Measurements from ENCODE around the gene TMEM95.
"Not testable (repeated sequence)": the region's sequence is repeated elsewhere in the genome, so short reads cannot be mapped to it uniquely, and the experiment has no call there.

The TMEM95 gene

GRCh38 chr17:7329374-7329996 lies 25.5 kb upstream of the TMEM95 start:
- DNase-seq (ENCODE audit: extremely low read depth, low read depth) = peak; percentile 98
- TF ChIP-seq CTCF (IDR thresholded peaks at IDR 0.05; ENCODE audit: low read depth, low read length, missing control alignments) = peak; percentile 7
- H3K4me3 ChIP-seq (replicated peaks; ENCODE audit: low read depth, low read length) = peak overlapping the region; percentile 89

GRCh38 chr17:7329997-7330637 lies 24.8 kb upstream of the TMEM95 start:
- TF ChIP-seq CTCF (IDR thresholded peaks at IDR 0.05; ENCODE audit: low read depth, low read length, missing control alignments) = no peak
- peak overlapping the region; percentile 89 for H3K4me3 ChIP-seq (replicated peaks; ENCODE audit: low read depth, low read length)
- DNase-seq (ENCODE audit: extremely low read depth, low read depth) = no peak

GRCh38 chr17:7330638-7331015 lies 24.3 kb upstream of the TMEM95 start:
- no peak for DNase-seq (ENCODE audit: extremely low read depth, low read depth)
- no peak for TF ChIP-seq CTCF (IDR thresholded peaks at IDR 0.05; ENCODE audit: low read depth, low read length, missing control alignments)
- peak overlapping the region; percentile 89 for H3K4me3 ChIP-seq (replicated peaks; ENCODE audit: low read depth, low read length)

GRCh38 chr17:7332111-7332510 lies 22.8 kb upstream of the TMEM95 start:
- no peak overlapping the region for H3K4me3 ChIP-seq (replicated peaks; ENCODE audit: low read depth, low read length)
- no peak for TF ChIP-seq CTCF (IDR thresholded peaks at IDR 0.05; ENCODE audit: low read depth, low read length, missing control alignments)
- no peak for DNase-seq (ENCODE audit: extremely low read depth, low read depth)

- not testable (repeated sequence) for H3K4me3 ChIP-seq (replicated peaks; ENCODE audit: low read depth, low read length); DNase-seq (ENCODE audit: extremely low read depth, low read depth)
Measured at GRCh38 chr17:7332600-7333069, 22.3 kb upstream of the TMEM95 start.

- no peak overlapping the region for H3K4me3 ChIP-seq (replicated peaks; ENCODE audit: low read depth, low read length)
- no peak for DNase-seq (ENCODE audit: extremely low read depth, low read depth)
- no peak for TF ChIP-seq CTCF (IDR thresholded peaks at IDR 0.05; ENCODE audit: low read depth, low read length, missing control alignments)
Measured at GRCh38 chr17:7334938-7335538, 19.9 kb upstream of the TMEM95 start.

- DNase-seq (ENCODE audit: extremely low read depth, low read depth); H3K4me3 ChIP-seq (replicated peaks; ENCODE audit: low read depth, low read length): not testable (repeated sequence)
Measured at GRCh38 chr17:7335765-7336164, 19.2 kb upstream of the TMEM95 start.

Measured in HFF-Myc (cell line).